HK-2 (cell line): ENCODE measurements around the gene RDH11.
A peak's percentile ranks its signal among the peaks of the same experiment; 100 is the strongest.

Experiments
- DNase-seq: peaks from one replicate; pipeline ENCODE4 v3.0.0-alpha.2; 2018; ENCODE audit not compliant: unreplicated experiment

The RDH11 gene

GRCh38 chr14:67650151-67650550 lies 45.4 kb downstream of the RDH11 start:
- DNase-seq: no peak

GRCh38 chr14:67646131-67646530 lies 49.4 kb downstream of the RDH11 start:
- no peak for DNase-seq

- no peak for DNase-seq
These were observed 50.1 kb downstream of the RDH11 start for GRCh38 chr14:67645414-67645813.

- DNase-seq: no peak
These were observed 51.1 kb downstream of the RDH11 start for GRCh38 chr14:67644428-67644827.

- no peak for DNase-seq
These were observed 51.9 kb downstream of the RDH11 start for GRCh38 chr14:67643713-67644112.

- no peak for DNase-seq
These were observed 53.4 kb downstream of the RDH11 start for GRCh38 chr14:67641902-67642749.

- no peak for DNase-seq
These were observed 54.1 kb downstream of the RDH11 start for GRCh38 chr14:67641480-67641879.

- no peak for DNase-seq
These were observed 56.9 kb downstream of the RDH11 start for GRCh38 chr14:67638642-67639041.

GRCh38 chr14:67636361-67636919 lies 59.1 kb downstream of the RDH11 start:
- DNase-seq: peak; percentile 57

GRCh38 chr14:67633451-67634147 lies 62.0 kb downstream of the RDH11 start:
- no peak for DNase-seq

GRCh38 chr14:67630938-67631337 lies 64.6 kb downstream of the RDH11 start:
- no peak for DNase-seq

- no peak for DNase-seq
These were observed 65.4 kb downstream of the RDH11 start for GRCh38 chr14:67630186-67630585.

- DNase-seq: no peak
These were observed 68.0 kb downstream of the RDH11 start for GRCh38 chr14:67627519-67627918.
